Psoas muscle (tissue), 8 donors: Measurements from ENCODE around the gene NXPE3. TPM values are rescaled to one million over a fixed set of nuclear protein-coding genes. Genes with fewer than 3 reads are reported as not detected.
"Not testable (repeated sequence)": the region's sequence is repeated elsewhere in the genome, so short reads cannot be mapped to it uniquely, and the experiment has no call there.

Source experiments
- ATAC-seq, 4 donors: fragments of 200-7000 bp; cut with Tn5 transposase; one replicate each; pipeline ENCODE4 v1.9.1; 2020; ENCODE audit warnings: moderate library complexity in 3 of 4, mild to moderate bottlenecking in 2 of 4
- DNase-seq, 2 donors: peaks; one replicate each; pipeline ENCODE4 v3.0.0-alpha.2; 2020
- H3K27ac ChIP-seq: fragments of 200-600 bp; one replicate; pipeline ENCODE4 v1.8.0; 2022
- H3K27me3 ChIP-seq, 3 donors: fragments of 200-600 bp in 1 of 3; one replicate each; pipeline versions ENCODE4 v1.6.1 to v1.8.0; 2013 to 2022; ENCODE audit warnings: low read length in 2 of 3, mild to moderate bottlenecking in 2 of 3, moderate library complexity in 1 of 3; ENCODE audit not compliant: insufficient read depth in 3 of 3
- H3K36me3 ChIP-seq, 2 donors: fragments of 200-600 bp in 1 of 2; one replicate each; pipeline versions ENCODE4 v1.6.1 to v1.8.0; 2013 to 2022; ENCODE audit warnings: low read depth in 1 of 2, mild to moderate bottlenecking in 1 of 2, moderate library complexity in 1 of 2; ENCODE audit not compliant: insufficient read depth in 1 of 2
- H3K4me1 ChIP-seq: fragments of 200-600 bp; one replicate; pipeline ENCODE4 v1.8.0; 2022
- H3K4me3 ChIP-seq: fragments of 200-600 bp; one replicate; pipeline ENCODE4 v1.8.0; 2022; ENCODE audit warnings: mild to moderate bottlenecking
- H3K9me3 ChIP-seq: fragments of 200-600 bp; one replicate; pipeline ENCODE4 v1.8.0; 2022
- CTCF ChIP-seq: fragments of 200-600 bp; IDR thresholded peaks from one replicate; pipeline ENCODE4 v1.8.0; 2022; ENCODE audit warnings: antibody characterized with exemption
- WGBS, 3 donors: extraction: QIAGEN DNeasy Blood & Tissue Kit; methylation state at CpG; one replicate each; pipeline versions ENCODE4 v1.1.6 to v1.1.7; 2013; 5-methylcytosine and 5-hydroxymethylcytosine counted together
- intact Hi-C, 2 donors: fragments of 100-400 bp; cut with DNase I; formaldehyde crosslinking; loops; one replicate each; pipeline versions ENCODE4 v1.11.0 to v1.14.2; 2022
- polyA plus RNA-seq, 3 donors: library from polyadenylated mRNA; stranded (reverse); fragments of 200-250 nt; gene quantifications; one replicate each; pipeline ENCODE4 v1.2.3, GENCODE V29; 2013
- total RNA-seq, 4 donors: library from RNA; stranded (reverse); fragmentation: NEBNext Ultra II Directional in 2 of 4; extraction: Animal tissue kit (Norgen Biotek cat#: 25700) in 2 of 4; gene quantifications; one replicate each; pipeline versions ENCODE4 v1.2.1 to v1.2.4, GENCODE V29; 2021 to 2023
- donor health status: healthy with polysubstance abuse.
- donor health status: DM: no; HTN: no; CAD: no; lungs with moderate emphysema.
- donor health status: Bipolar disorder and iron deficiency.
- donor health status: healthy.
- donor health status: DM: yes; HTN: yes; CAD: no.
- donor health status: DM: no; HTN: no; CAD: no.
- donor health status: DM: no; HTN: no; CAD: no.
- donor health status: DM: yes; HTN: yes; CAD: no.

NXPE3 gene
- total and polyA plus RNA-seq, 7 donors, result 10.8 to 67.7 (median 43.3) TPM

GRCh38 chr3:101861789-101862415 lies 82.9 kb downstream of the NXPE3 start:
- Histone ChIP-seq H3K27me3 (no peaks in the 10 kb centered on the region), H3K4me1 (no peaks in the 10 kb centered on the region), H3K36me3 (peaks cover 14 to 56% of the 10 kb centered on the region in 2 donors), H3K27ac (no peak overlapping the region), H3K4me3 (no peak overlapping the region), H3K9me3 (no peaks in the 10 kb centered on the region)
- ATAC-seq (no peak), DNase-seq (no peak)
- TF ChIP-seq CTCF, result no peak
- WGBS, 3 donors, result 79 to 87% (median 82%) methylated on average over 5 of the region's 5 CpGs
- intact Hi-C loops, result no loop called here

- no peak overlapping the region for H3K4me3 ChIP-seq
- no peak for TF ChIP-seq CTCF
- DNase-seq, result no peak
- ATAC-seq, result peak in 1 of 4 donors; percentile 32
- intact Hi-C loops, result no loop called here
- no peaks in the 10 kb centered on the region for H3K27me3 ChIP-seq
- H3K9me3 ChIP-seq, result no peaks in the 10 kb centered on the region
- WGBS, 3 donors, result 88 to 95% (median 90%) methylated on average over 3 of the region's 3 CpGs
- peaks cover 11 to 49% of the 10 kb centered on the region in 2 donors for H3K36me3 ChIP-seq
- no peaks in the 10 kb centered on the region for H3K4me1 ChIP-seq
- H3K27ac ChIP-seq, result no peak overlapping the region
Measured at GRCh38 chr3:101862416-101863165, 83.6 kb downstream of the NXPE3 start.

GRCh38 chr3:101864926-101865325 lies 85.9 kb downstream of the NXPE3 start:
- ATAC-seq, intact Hi-C loops: not testable (repeated sequence)

GRCh38 chr3:101865751-101866509 lies 86.9 kb downstream of the NXPE3 start:
- no peak for DNase-seq
- WGBS, 3 donors, result 53 to 71% (median 57%) methylated on average over 5 of the region's 5 CpGs
- intact Hi-C loops, result no loop called here
- no peaks in the 10 kb centered on the region for H3K4me1 ChIP-seq
- H3K36me3 ChIP-seq, result peaks cover 0 to 16% of the 10 kb centered on the region in 2 donors
- no peak for TF ChIP-seq CTCF
- H3K27ac ChIP-seq, result no peak overlapping the region
- no peak overlapping the region for H3K4me3 ChIP-seq
- no peaks in the 10 kb centered on the region for H3K9me3 ChIP-seq
- no peaks in the 10 kb centered on the region for H3K27me3 ChIP-seq
- peak in 1 of 4 donors; percentile 26 for ATAC-seq

More at GRCh38 chr3:101864926-101865325, 85.9 kb downstream of the NXPE3 start:
- not testable (repeated sequence) for H3K4me1 ChIP-seq, H3K9me3 ChIP-seq, H3K27me3 ChIP-seq, DNase-seq, H3K27ac ChIP-seq, H3K4me3 ChIP-seq
- H3K36me3 ChIP-seq, result peaks cover 4 to 26% of the 10 kb centered on the region in 2 donors
- 96 to 97% (median 96%) methylated on average over 7 of the region's 7 CpGs for WGBS, 3 donors

GRCh38 chr3:101867511-101867910 lies 88.5 kb downstream of the NXPE3 start:
- Histone ChIP-seq H3K4me1 (no peaks in the 10 kb centered on the region), H3K9me3 (no peaks in the 10 kb centered on the region), H3K27me3 (no peaks in the 10 kb centered on the region), H3K27ac (no peak overlapping the region), H3K4me3 (no peak overlapping the region), H3K36me3 (peaks cover 0 to 6% of the 10 kb centered on the region in 2 donors)
- DNase-seq, result no peak
- intact Hi-C loops, result no loop called here
- no peak for TF ChIP-seq CTCF
- ATAC-seq, result no peak
